ENCODE data around the gene KLHL25. TPM values are rescaled to one million over a fixed set of nuclear protein-coding genes. Genes with fewer than 3 reads are reported as not detected.

Gene KLHL25
- polyA plus RNA-seq, 3 donors from 2014 or later = 1.2 to 2.6 TPM; not detected in 1

- peaks cover 5 to 28% (median 10%) of the 10 kb centered on the region in 3 donors for H3K36me3 Mint-ChIP-seq
- no peak overlapping the region for H3K4me3 Mint-ChIP-seq
- H3K4me1 Mint-ChIP-seq = peaks cover 19 to 27% of the 10 kb centered on the region in 2 donors
- no peaks in the 10 kb centered on the region for H3K9me3 Mint-ChIP-seq
- H3K27ac Mint-ChIP-seq = peak overlapping the region in 3 of 6 donors; percentile 10 to 71 (median 17)
- H3K27me3 Mint-ChIP-seq (ENCODE audit: low read depth in 3 of 3) = peaks cover 4 to 29% (median 8%) of the 10 kb centered on the region in 3 donors
- no peak for DNase-seq
These were observed 45.2 kb downstream of the KLHL25 start for GRCh38 chr15:85749261-85750151.

- H3K4me1 Mint-ChIP-seq = peaks cover 19 to 32% of the 10 kb centered on the region in 2 donors
- H3K27me3 Mint-ChIP-seq (ENCODE audit: low read depth in 3 of 3) = peaks cover 4 to 29% (median 10%) of the 10 kb centered on the region in 3 donors
- no peak overlapping the region for H3K4me3 Mint-ChIP-seq
- no peak for DNase-seq
- peaks cover 5 to 35% (median 15%) of the 10 kb centered on the region in 3 donors for H3K36me3 Mint-ChIP-seq
- H3K27ac Mint-ChIP-seq = peak overlapping the region in 2 of 6 donors; percentile 40 to 53
- no peaks in the 10 kb centered on the region for H3K9me3 Mint-ChIP-seq
These were observed 46.0 kb downstream of the KLHL25 start for GRCh38 chr15:85748729-85749128.

- no peaks in the 10 kb centered on the region for H3K9me3 Mint-ChIP-seq
- H3K4me1 Mint-ChIP-seq = peaks cover 19 to 32% of the 10 kb centered on the region in 2 donors
- peaks cover 5 to 41% (median 21%) of the 10 kb centered on the region in 3 donors for H3K36me3 Mint-ChIP-seq
- no peak overlapping the region for H3K4me3 Mint-ChIP-seq
- DNase-seq = no peak
- H3K27me3 Mint-ChIP-seq (ENCODE audit: low read depth in 3 of 3) = peaks cover 2 to 31% (median 10%) of the 10 kb centered on the region in 3 donors
- no peak overlapping the region for H3K27ac Mint-ChIP-seq
These were observed 46.5 kb downstream of the KLHL25 start for GRCh38 chr15:85748176-85748575.

- peak overlapping the region in 1 of 5 donors; percentile 33 for H3K4me3 Mint-ChIP-seq
- H3K27ac Mint-ChIP-seq = peak overlapping the region in 3 of 6 donors; percentile 24 to 81 (median 66)
- H3K9me3 Mint-ChIP-seq = no peaks in the 10 kb centered on the region
- H3K36me3 Mint-ChIP-seq = peaks cover 9 to 51% (median 26%) of the 10 kb centered on the region in 3 donors
- H3K27me3 Mint-ChIP-seq (ENCODE audit: low read depth in 3 of 3) = peaks cover 1 to 31% (median 12%) of the 10 kb centered on the region in 3 donors
- H3K4me1 Mint-ChIP-seq = peaks cover 14 to 37% of the 10 kb centered on the region in 2 donors
- DNase-seq = no peak
These were observed 48.1 kb downstream of the KLHL25 start for GRCh38 chr15:85746641-85747040.

GRCh38 chr15:85745525-85746150 lies 49.1 kb downstream of the KLHL25 start:
- H3K9me3 Mint-ChIP-seq = no peaks in the 10 kb centered on the region
- peaks cover 9 to 55% (median 26%) of the 10 kb centered on the region in 3 donors for H3K36me3 Mint-ChIP-seq
- H3K4me3 Mint-ChIP-seq = no peak overlapping the region
- H3K27ac Mint-ChIP-seq = peak overlapping the region in 2 of 6 donors; percentile 21 to 45
- H3K4me1 Mint-ChIP-seq = peaks cover 4 to 29% of the 10 kb centered on the region in 2 donors
- DNase-seq = no peak
- peaks cover 1 to 34% (median 12%) of the 10 kb centered on the region in 3 donors for H3K27me3 Mint-ChIP-seq (ENCODE audit: low read depth in 3 of 3)

GRCh38 chr15:85745023-85745422 lies 49.7 kb downstream of the KLHL25 start:
- Mint-ChIP-seq H3K4me1 (peaks cover 3 to 25% of the 10 kb centered on the region in 2 donors), H3K27me3 (ENCODE audit: low read depth in 3 of 3) (peaks cover 1 to 39% (median 12%) of the 10 kb centered on the region in 3 donors), H3K36me3 (peaks cover 9 to 61% (median 32%) of the 10 kb centered on the region in 3 donors), H3K9me3 (no peaks in the 10 kb centered on the region), H3K27ac (peak overlapping the region in 1 of 6 donors; percentile 19), H3K4me3 (no peak overlapping the region)
- DNase-seq = no peak

GRCh38 chr15:85744579-85744978 lies 50.1 kb downstream of the KLHL25 start:
- no peak overlapping the region for H3K4me3 Mint-ChIP-seq
- H3K36me3 Mint-ChIP-seq = peaks cover 9 to 65% (median 34%) of the 10 kb centered on the region in 3 donors
- no peak for DNase-seq
- H3K27me3 Mint-ChIP-seq (ENCODE audit: low read depth in 3 of 3) = peaks cover 2 to 38% (median 12%) of the 10 kb centered on the region in 3 donors
- H3K9me3 Mint-ChIP-seq = no peaks in the 10 kb centered on the region
- peak overlapping the region in 2 of 6 donors; percentile 10 to 19 for H3K27ac Mint-ChIP-seq
- H3K4me1 Mint-ChIP-seq = peaks cover 3 to 29% of the 10 kb centered on the region in 2 donors

- H3K4me1 Mint-ChIP-seq = peaks cover 1 to 38% of the 10 kb centered on the region in 2 donors
- no peak for DNase-seq
- peaks cover 2 to 29% (median 12%) of the 10 kb centered on the region in 3 donors for H3K27me3 Mint-ChIP-seq (ENCODE audit: low read depth in 3 of 3)
- peak overlapping the region in 2 of 6 donors; percentile 51 to 57 for H3K27ac Mint-ChIP-seq
- peaks cover 9 to 71% (median 40%) of the 10 kb centered on the region in 3 donors for H3K36me3 Mint-ChIP-seq
- no peaks in the 10 kb centered on the region for H3K9me3 Mint-ChIP-seq
- H3K4me3 Mint-ChIP-seq = no peak overlapping the region
These were observed 51.2 kb downstream of the KLHL25 start for GRCh38 chr15:85743392-85744055.

GRCh38 chr15:85742186-85742821 lies 52.4 kb downstream of the KLHL25 start:
- Mint-ChIP-seq H3K9me3 (no peaks in the 10 kb centered on the region), H3K27me3 (ENCODE audit: low read depth in 3 of 3) (peaks cover 2 to 27% (median 7%) of the 10 kb centered on the region in 3 donors), H3K27ac (peak overlapping the region in 4 of 6 donors; percentile 6 to 74 (median 44)), H3K36me3 (peaks cover 9 to 66% (median 39%) of the 10 kb centered on the region in 3 donors), H3K4me3 (no peak overlapping the region), H3K4me1 (peaks cover 1 to 37% of the 10 kb centered on the region in 2 donors)
- DNase-seq = no peak

GRCh38 chr15:85741662-85742061 lies 53.1 kb downstream of the KLHL25 start:
- DNase-seq = no peak
- Mint-ChIP-seq H3K4me3 (no peak overlapping the region), H3K4me1 (peaks cover 1 to 30% of the 10 kb centered on the region in 2 donors), H3K27ac (peak overlapping the region in 3 of 6 donors; percentile 11 to 24 (median 21)), H3K9me3 (no peaks in the 10 kb centered on the region), H3K27me3 (ENCODE audit: low read depth in 3 of 3) (peaks cover 2 to 27% (median 7%) of the 10 kb centered on the region in 3 donors), H3K36me3 (peaks cover 9 to 63% (median 33%) of the 10 kb centered on the region in 3 donors)

- no peak for DNase-seq
- Mint-ChIP-seq H3K4me1 (peaks cover 1 to 29% of the 10 kb centered on the region in 2 donors), H3K27ac (no peak overlapping the region), H3K9me3 (no peaks in the 10 kb centered on the region), H3K36me3 (peaks cover 9 to 60% (median 32%) of the 10 kb centered on the region in 3 donors), H3K4me3 (no peak overlapping the region), H3K27me3 (ENCODE audit: low read depth in 3 of 3) (peaks cover 2 to 21% (median 11%) of the 10 kb centered on the region in 3 donors)
These were observed 53.7 kb downstream of the KLHL25 start for GRCh38 chr15:85741021-85741421.

- Mint-ChIP-seq H3K36me3 (peaks cover 25 to 63% (median 49%) of the 10 kb centered on the region in 3 donors), H3K4me3 (no peak overlapping the region), H3K27ac (peak overlapping the region in 2 of 6 donors; percentile 20 to 55), H3K9me3 (peaks cover 0 to 13% (median 4%) of the 10 kb centered on the region in 6 donors), H3K4me1 (peaks cover 0 to 34% of the 10 kb centered on the region in 2 donors), H3K27me3 (ENCODE audit: low read depth in 3 of 3) (peaks cover 4 to 12% (median 11%) of the 10 kb centered on the region in 3 donors)
- DNase-seq = no peak
These were observed 57.7 kb downstream of the KLHL25 start for GRCh38 chr15:85737061-85737460.
